AG08395 (cell line): ENCODE measurements around the gene SRD5A1.

Experiments
- DNase-seq: peaks from one replicate; pipeline ENCODE4 v3.0.0; 2012; ENCODE audit warnings: mixed read lengths, low spot score

SRD5A1 gene

GRCh38 chr5:6632888-6633468, at the start of gene SRD5A1, which contains the start of gene NSUN2:
TSS of gene SRD5A1 (plus strand) at chr5:6633440. CDS start at chr5:6633577, 137 bp downstream.
TSS of gene NSUN2 (minus strand) at chr5:6633044. CDS start at chr5:6632979, 65 bp downstream.
- DNase-seq, result peak; percentile 99

- DNase-seq, result no peak
Observed at GRCh38 chr5:6584101-6584645, 49.1 kb upstream of the SRD5A1 start.

- DNase-seq, result no peak
Observed at GRCh38 chr5:6584727-6585126, 48.5 kb upstream of the SRD5A1 start.

- DNase-seq, result no peak
Observed at GRCh38 chr5:6585168-6585567, 48.1 kb upstream of the SRD5A1 start.

GRCh38 chr5:6585939-6586646, 47.1 kb upstream of the SRD5A1 start:
- no peak for DNase-seq

GRCh38 chr5:6586647-6587042, 46.6 kb upstream of the SRD5A1 start:
- no peak for DNase-seq

- DNase-seq, result no peak
Observed at GRCh38 chr5:6587171-6587570, 46.1 kb upstream of the SRD5A1 start.

GRCh38 chr5:6590581-6590980, 42.7 kb upstream of the SRD5A1 start:
- DNase-seq, result no peak

- DNase-seq, result no peak
Observed at GRCh38 chr5:6591671-6592288, 41.5 kb upstream of the SRD5A1 start.

- DNase-seq, result peak; percentile 42
Observed at GRCh38 chr5:6592601-6593000, 40.6 kb upstream of the SRD5A1 start.

- no peak for DNase-seq
Observed at GRCh38 chr5:6593148-6594016, 39.9 kb upstream of the SRD5A1 start.

- DNase-seq, result no peak
Observed at GRCh38 chr5:6594066-6594465, 39.2 kb upstream of the SRD5A1 start.

GRCh38 chr5:6595405-6595804, 37.8 kb upstream of the SRD5A1 start:
- DNase-seq, result no peak

- DNase-seq, result no peak
Observed at GRCh38 chr5:6596388-6596787, 36.9 kb upstream of the SRD5A1 start.

- no peak for DNase-seq
Observed at GRCh38 chr5:6597557-6597956, 35.7 kb upstream of the SRD5A1 start.

GRCh38 chr5:6598351-6598900, 34.8 kb upstream of the SRD5A1 start:
- no peak for DNase-seq

GRCh38 chr5:6599739-6600138, 33.5 kb upstream of the SRD5A1 start:
- no peak for DNase-seq

- DNase-seq, result no peak
Observed at GRCh38 chr5:6601271-6601670, 32.0 kb upstream of the SRD5A1 start.

GRCh38 chr5:6601816-6602215, 31.4 kb upstream of the SRD5A1 start:
- no peak for DNase-seq

GRCh38 chr5:6602441-6602840, 30.8 kb upstream of the SRD5A1 start:
- DNase-seq, result no peak

GRCh38 chr5:6603643-6604042, 29.6 kb upstream of the SRD5A1 start:
- no peak for DNase-seq

GRCh38 chr5:6604341-6604740, 28.9 kb upstream of the SRD5A1 start:
- DNase-seq, result no peak
